ENCODE results near the gene IFIT3. TPM values are rescaled to one million over a fixed set of nuclear protein-coding genes. Genes with fewer than 3 reads are reported as not detected.
"Not testable (repeated sequence)": the region's sequence is repeated elsewhere in the genome, so short reads cannot be mapped to it uniquely, and the experiment has no call there.

The IFIT3 gene
- total and polyA plus RNA-seq, 9 donors: 6.5 to 13.3 (median 9.7) TPM

DNA sequence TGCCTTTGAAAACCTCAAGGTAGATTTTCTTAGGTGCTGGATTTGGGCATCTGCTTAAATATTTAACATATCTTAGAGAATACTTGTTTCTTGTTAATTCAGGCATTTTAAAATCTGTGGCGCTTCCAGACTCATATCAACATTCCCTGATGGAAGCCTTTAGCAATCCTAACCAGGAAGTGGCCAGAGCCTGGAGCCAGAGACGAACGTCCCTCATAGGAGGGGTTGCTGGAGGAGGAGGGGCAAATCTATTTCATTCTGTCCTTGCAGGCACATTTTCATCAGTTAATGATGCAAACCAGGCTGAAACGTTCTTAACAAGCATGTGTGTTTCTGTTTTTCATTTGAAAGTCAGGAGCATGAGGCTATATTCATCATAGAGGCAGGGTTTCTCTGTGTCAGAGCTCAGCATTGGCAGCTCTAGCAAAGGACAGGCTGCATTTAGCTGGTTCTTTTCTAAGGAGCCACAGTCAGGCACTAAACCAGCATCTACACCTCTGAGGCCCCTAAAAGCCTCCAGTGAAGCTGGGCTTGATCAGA lies 43.8 kb upstream of the IFIT3 start:
- WGBS (ENCODE audit: insufficient coverage): no CpG with 5 or more reads among the region's 4 CpGs
- peak; percentile 94 for DNase-seq
- H3K27me3 ChIP-seq (ENCODE audit: control insufficient read depth, insufficient read depth, low read length): no peaks in the 10 kb centered on the region
- no peaks in the 10 kb centered on the region for H3K9me3 ChIP-seq (replicated peaks; ENCODE audit: control insufficient read depth, low read depth, low read length)
- no peaks in the 10 kb centered on the region for H3K36me3 ChIP-seq (ENCODE audit: control insufficient read depth, insufficient read depth, low read length)
- H3K4me3 ChIP-seq (ENCODE audit: low read length): peak overlapping the region; percentile 0
- H3K27ac ChIP-seq (ENCODE audit: low read length): peak overlapping the region; percentile 93
- H3K4me1 ChIP-seq (ENCODE audit: control insufficient read depth, insufficient read depth, low read length): peaks cover 26% of the 10 kb centered on the region

DNA sequence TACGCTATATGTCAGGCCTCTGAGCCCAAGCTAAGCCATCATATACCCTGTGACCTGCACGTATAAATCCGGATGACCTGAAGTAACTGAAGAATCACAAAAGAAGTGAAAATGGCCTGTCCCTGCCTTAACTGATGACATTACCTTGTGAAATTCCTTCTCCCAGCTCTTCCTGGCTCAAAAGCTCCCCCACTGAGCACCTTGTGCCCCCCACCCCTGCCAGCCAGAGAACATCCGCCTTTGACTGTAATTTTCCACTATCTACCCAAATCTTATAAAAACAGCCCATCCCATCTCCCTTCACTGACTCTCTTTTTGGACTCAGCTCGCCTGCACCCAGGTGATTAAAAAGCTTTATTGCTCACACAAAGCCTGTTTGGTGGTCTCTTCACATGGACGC lies 43.1 kb upstream of the IFIT3 start:
- not testable (repeated sequence) for DNase-seq; H3K4me3 ChIP-seq (ENCODE audit: low read length); H3K27me3 ChIP-seq (ENCODE audit: control insufficient read depth, insufficient read depth, low read length); H3K9me3 ChIP-seq (replicated peaks; ENCODE audit: control insufficient read depth, low read depth, low read length); H3K36me3 ChIP-seq (ENCODE audit: control insufficient read depth, insufficient read depth, low read length)
- 68% methylated on average over 5 of the region's 6 CpGs for WGBS (ENCODE audit: insufficient coverage)
- Histone ChIP-seq H3K4me1 (ENCODE audit: control insufficient read depth, insufficient read depth, low read length) (peaks cover 20% of the 10 kb centered on the region), H3K27ac (ENCODE audit: low read length) (peak overlapping the region; percentile 93)

DNA sequence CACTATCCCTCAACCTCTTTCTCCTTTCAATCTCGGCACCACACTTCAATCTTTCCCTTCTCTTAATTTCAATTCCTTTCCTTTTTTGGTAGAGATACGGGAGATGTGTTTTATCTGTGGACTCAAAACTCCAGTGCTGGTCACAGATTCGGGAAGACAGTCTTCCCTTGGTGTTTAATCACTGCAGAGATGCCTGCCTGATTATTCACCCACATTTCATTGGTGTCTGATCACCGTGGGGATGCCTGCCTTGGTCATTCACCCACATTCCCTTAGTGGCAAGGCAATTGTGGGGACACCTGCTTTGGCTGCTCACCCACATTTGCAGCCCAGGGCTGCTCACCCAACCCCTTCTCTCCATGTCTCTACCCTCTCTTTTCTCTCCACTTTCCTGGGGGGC lies 42.5 kb upstream of the IFIT3 start:
- peaks cover 18% of the 10 kb centered on the region for H3K4me1 ChIP-seq (ENCODE audit: control insufficient read depth, insufficient read depth, low read length)
- H3K27ac ChIP-seq (ENCODE audit: low read length); H3K9me3 ChIP-seq (replicated peaks; ENCODE audit: control insufficient read depth, low read depth, low read length); DNase-seq; H3K4me3 ChIP-seq (ENCODE audit: low read length); H3K36me3 ChIP-seq (ENCODE audit: control insufficient read depth, insufficient read depth, low read length); H3K27me3 ChIP-seq (ENCODE audit: control insufficient read depth, insufficient read depth, low read length): not testable (repeated sequence)
- WGBS (ENCODE audit: insufficient coverage): 62% methylated on average over 2 of the region's 4 CpGs

DNA sequence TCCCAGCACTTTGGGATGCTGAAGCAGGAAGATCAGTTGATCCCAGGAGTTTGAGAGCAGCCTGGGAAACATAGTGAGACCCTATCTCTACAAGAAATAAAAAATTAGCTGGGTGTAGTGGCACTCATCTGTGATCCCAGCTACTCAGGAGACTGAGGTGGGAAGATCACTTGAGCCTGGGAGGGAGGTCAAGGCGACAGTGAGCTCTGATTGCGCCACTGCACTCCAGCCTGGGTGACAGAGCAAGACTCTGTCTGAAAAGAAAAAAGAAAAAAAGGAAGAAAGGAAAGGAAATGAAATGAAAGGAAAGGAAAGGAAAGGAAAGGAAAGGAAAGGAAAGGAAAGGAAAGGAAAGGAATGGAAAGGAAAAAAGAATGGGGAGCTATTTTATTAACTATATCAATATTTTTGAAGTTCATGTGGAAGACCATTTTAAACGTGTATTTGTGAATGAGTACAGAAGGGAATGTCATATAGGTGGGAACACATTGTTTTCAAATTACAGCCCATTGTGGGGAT lies 33.0 kb upstream of the IFIT3 start:
- H3K4me1 ChIP-seq (ENCODE audit: control insufficient read depth, insufficient read depth, low read length): peaks cover 9% of the 10 kb centered on the region
- no peak overlapping the region for H3K27ac ChIP-seq (ENCODE audit: low read length)
- no peak overlapping the region for H3K4me3 ChIP-seq (ENCODE audit: low read length)
- H3K27me3 ChIP-seq (ENCODE audit: control insufficient read depth, insufficient read depth, low read length): no peaks in the 10 kb centered on the region
- WGBS (ENCODE audit: insufficient coverage): 100% methylated on average over 2 of the region's 3 CpGs
- peaks cover 2% of the 10 kb centered on the region for H3K9me3 ChIP-seq (replicated peaks; ENCODE audit: control insufficient read depth, low read depth, low read length)
- no peak for DNase-seq
- no peaks in the 10 kb centered on the region for H3K36me3 ChIP-seq (ENCODE audit: control insufficient read depth, insufficient read depth, low read length)

DNA sequence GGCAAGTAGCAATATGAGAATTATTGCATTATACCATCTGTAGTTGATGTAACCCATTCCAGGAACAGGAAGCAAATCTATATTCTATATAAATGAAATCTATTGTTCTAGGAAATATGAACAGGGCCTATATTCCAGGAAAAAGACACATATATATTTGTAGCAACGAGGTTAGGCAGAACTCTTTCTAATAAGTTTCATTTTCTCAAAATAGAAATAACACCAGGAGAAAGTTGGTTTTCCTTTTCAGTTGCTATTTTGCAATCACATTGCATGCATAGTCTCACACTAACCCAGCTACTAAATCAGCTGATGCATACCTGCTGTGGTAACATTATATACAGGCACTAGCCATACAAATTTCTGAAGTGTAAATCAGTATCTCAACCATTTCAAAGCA lies 32.2 kb upstream of the IFIT3 start:
- no CpG with 5 or more reads among the region's 1 CpG for WGBS (ENCODE audit: insufficient coverage)
- H3K4me3 ChIP-seq (ENCODE audit: low read length): no peak overlapping the region
- no peak for DNase-seq
- peaks cover 2% of the 10 kb centered on the region for H3K9me3 ChIP-seq (replicated peaks; ENCODE audit: control insufficient read depth, low read depth, low read length)
- no peaks in the 10 kb centered on the region for H3K27me3 ChIP-seq (ENCODE audit: control insufficient read depth, insufficient read depth, low read length)
- H3K4me1 ChIP-seq (ENCODE audit: control insufficient read depth, insufficient read depth, low read length): peaks cover 9% of the 10 kb centered on the region
- peak overlapping the region; percentile 64 for H3K27ac ChIP-seq (ENCODE audit: low read length)
- H3K36me3 ChIP-seq (ENCODE audit: control insufficient read depth, insufficient read depth, low read length): no peaks in the 10 kb centered on the region

DNA sequence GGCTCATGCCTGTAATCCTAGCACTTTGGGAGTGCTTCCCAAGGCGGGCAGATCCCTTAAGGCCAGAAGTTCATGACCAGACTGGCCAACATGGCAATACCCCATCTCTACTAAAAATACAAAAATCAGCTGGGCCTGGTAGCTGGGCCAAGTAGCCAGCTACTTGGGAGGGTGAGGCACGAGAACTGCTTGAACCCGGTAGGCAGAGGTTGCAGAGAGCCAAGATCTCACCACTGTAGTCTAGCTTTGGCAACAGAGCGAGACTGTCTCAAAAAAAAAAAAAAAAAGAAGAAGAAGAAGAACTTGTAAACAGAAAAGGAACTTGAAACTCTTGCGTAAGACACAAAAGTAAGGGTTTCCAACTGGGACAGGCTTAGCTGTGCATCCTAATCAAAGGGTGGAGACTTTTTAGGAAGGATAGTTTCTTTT lies 31.6 kb upstream of the IFIT3 start:
- Histone ChIP-seq H3K36me3 (ENCODE audit: control insufficient read depth, insufficient read depth, low read length) (no peaks in the 10 kb centered on the region), H3K27me3 (ENCODE audit: control insufficient read depth, insufficient read depth, low read length) (no peaks in the 10 kb centered on the region), H3K9me3 (replicated peaks; ENCODE audit: control insufficient read depth, low read depth, low read length) (peaks cover 2% of the 10 kb centered on the region), H3K4me1 (ENCODE audit: control insufficient read depth, insufficient read depth, low read length) (peaks cover 14% of the 10 kb centered on the region), H3K4me3 (ENCODE audit: low read length) (no peak overlapping the region), H3K27ac (ENCODE audit: low read length) (peak overlapping the region; percentile 64)
- no CpG with 5 or more reads among the region's 5 CpGs for WGBS (ENCODE audit: insufficient coverage)
- peak; percentile 77 for DNase-seq

DNA sequence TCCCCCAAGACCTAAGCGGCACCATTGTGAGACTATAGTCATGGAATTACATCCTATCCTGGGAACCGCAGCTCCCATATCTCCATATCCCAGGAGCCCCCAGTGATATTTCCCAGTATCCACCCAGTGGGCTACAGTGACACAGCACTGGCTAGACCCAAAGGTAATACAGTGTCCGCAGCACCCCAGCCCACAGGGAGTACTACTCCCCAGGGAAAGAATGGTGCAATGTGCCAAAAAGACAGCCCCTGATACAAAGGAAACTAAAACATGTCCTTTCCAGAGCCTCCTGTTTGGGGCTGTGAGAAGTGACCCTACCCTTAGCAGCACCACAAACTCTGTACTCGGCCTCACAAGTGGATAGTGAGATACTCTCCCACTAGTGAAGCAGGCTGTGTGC lies 30.4 kb upstream of the IFIT3 start:
- 100% methylated on average over 2 of the region's 4 CpGs for WGBS (ENCODE audit: insufficient coverage)
- Histone ChIP-seq H3K36me3 (ENCODE audit: control insufficient read depth, insufficient read depth, low read length) (no peaks in the 10 kb centered on the region), H3K27ac (ENCODE audit: low read length) (no peak overlapping the region), H3K9me3 (replicated peaks; ENCODE audit: control insufficient read depth, low read depth, low read length) (peaks cover 2% of the 10 kb centered on the region), H3K4me3 (ENCODE audit: low read length) (no peak overlapping the region), H3K27me3 (ENCODE audit: control insufficient read depth, insufficient read depth, low read length) (no peaks in the 10 kb centered on the region), H3K4me1 (ENCODE audit: control insufficient read depth, insufficient read depth, low read length) (peaks cover 19% of the 10 kb centered on the region)
- DNase-seq: no peak

DNA sequence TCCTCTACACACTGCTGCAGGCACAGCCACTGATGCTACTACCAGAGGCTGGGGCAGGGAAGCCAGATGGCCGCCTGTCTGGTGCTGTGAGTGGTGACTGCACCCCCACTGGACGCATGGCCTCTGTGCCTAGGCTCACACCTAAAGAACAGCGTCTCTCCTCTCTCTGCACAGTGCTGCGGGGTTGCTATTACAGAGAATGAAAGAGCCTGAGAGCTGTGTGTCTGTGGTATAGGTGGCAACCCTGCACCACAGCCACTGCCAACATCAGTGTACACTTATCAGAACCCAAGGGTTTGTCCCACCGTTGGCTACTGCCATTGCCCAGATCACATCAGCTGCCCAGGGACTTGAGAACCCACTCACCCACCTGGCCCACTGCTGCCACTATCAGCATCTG lies 30.0 kb upstream of the IFIT3 start:
- WGBS (ENCODE audit: insufficient coverage): 100% methylated on average over 1 of the region's 5 CpGs

DNA sequence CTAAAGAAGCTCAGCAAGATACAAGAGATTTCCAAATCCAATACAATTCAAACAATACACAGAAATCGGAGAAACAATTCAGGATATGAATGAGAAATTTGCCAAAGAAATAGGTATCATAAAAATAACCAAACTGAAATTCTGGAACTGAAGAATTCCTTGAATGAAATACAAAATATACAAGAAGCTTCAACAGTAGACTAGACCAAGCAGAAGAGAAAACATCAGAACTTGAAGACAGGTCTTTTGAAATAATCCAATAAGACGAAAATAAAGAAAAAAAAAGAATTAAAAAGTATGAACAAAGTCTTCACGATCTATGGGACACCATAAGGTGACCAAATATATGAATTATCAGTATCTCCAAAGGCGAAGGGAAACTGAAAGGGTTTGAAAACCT lies 28.8 kb upstream of the IFIT3 start:
- no CpG with 5 or more reads among the region's 4 CpGs for WGBS (ENCODE audit: insufficient coverage)
- Histone ChIP-seq H3K9me3 (replicated peaks; ENCODE audit: control insufficient read depth, low read depth, low read length) (peaks cover 2% of the 10 kb centered on the region), H3K4me1 (ENCODE audit: control insufficient read depth, insufficient read depth, low read length) (peaks cover 29% of the 10 kb centered on the region)

More for the DNA sequence above, 30.0 kb upstream of the IFIT3 start:
- DNase-seq: no peak
- H3K27ac ChIP-seq (ENCODE audit: low read length): no peak overlapping the region
- H3K9me3 ChIP-seq (replicated peaks; ENCODE audit: control insufficient read depth, low read depth, low read length): peaks cover 2% of the 10 kb centered on the region
- no peaks in the 10 kb centered on the region for H3K27me3 ChIP-seq (ENCODE audit: control insufficient read depth, insufficient read depth, low read length)
- peaks cover 21% of the 10 kb centered on the region for H3K4me1 ChIP-seq (ENCODE audit: control insufficient read depth, insufficient read depth, low read length)
- H3K36me3 ChIP-seq (ENCODE audit: control insufficient read depth, insufficient read depth, low read length): no peaks in the 10 kb centered on the region
- H3K4me3 ChIP-seq (ENCODE audit: low read length): no peak overlapping the region

DNA sequence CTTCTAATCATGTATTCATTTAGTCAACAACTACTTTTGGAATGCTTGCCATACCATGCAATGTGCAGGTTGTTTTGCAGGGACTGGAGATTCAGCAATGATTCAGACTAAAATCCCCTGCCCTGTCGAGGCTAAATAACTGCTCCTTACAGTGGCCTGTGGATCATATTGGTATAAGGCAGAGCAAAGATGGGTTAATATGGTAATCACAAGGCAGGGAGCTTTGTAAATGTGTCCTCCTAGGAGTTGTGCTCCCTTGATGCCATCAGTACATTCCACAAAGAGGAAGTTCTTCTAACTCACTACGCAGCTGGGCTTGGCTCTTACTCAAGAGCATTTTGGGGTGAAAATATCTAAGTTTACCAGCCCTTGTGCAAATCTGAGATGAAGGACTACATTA lies 26.6 kb upstream of the IFIT3 start:
- peak overlapping the region; percentile 42 for H3K4me3 ChIP-seq (ENCODE audit: low read length)
- peak; percentile 80 for DNase-seq
- H3K36me3 ChIP-seq (ENCODE audit: control insufficient read depth, insufficient read depth, low read length): peaks cover 5% of the 10 kb centered on the region
- H3K9me3 ChIP-seq (replicated peaks; ENCODE audit: control insufficient read depth, low read depth, low read length): peaks cover 2% of the 10 kb centered on the region
- no peaks in the 10 kb centered on the region for H3K27me3 ChIP-seq (ENCODE audit: control insufficient read depth, insufficient read depth, low read length)
- H3K4me1 ChIP-seq (ENCODE audit: control insufficient read depth, insufficient read depth, low read length): peaks cover 32% of the 10 kb centered on the region
- peak overlapping the region; percentile 99 for H3K27ac ChIP-seq (ENCODE audit: low read length)
- WGBS (ENCODE audit: insufficient coverage): no CpG with 5 or more reads among the region's 2 CpGs

More for the DNA sequence above, 28.8 kb upstream of the IFIT3 start:
- no peak for DNase-seq
- H3K36me3 ChIP-seq (ENCODE audit: control insufficient read depth, insufficient read depth, low read length): no peaks in the 10 kb centered on the region
- no peaks in the 10 kb centered on the region for H3K27me3 ChIP-seq (ENCODE audit: control insufficient read depth, insufficient read depth, low read length)
- H3K4me3 ChIP-seq (ENCODE audit: low read length): no peak overlapping the region
- no peak overlapping the region for H3K27ac ChIP-seq (ENCODE audit: low read length)
